Epidermal melanocyte (primary cell): ENCODE results near the gene NKAIN2.

Source experiments
- DNase-seq: peaks from one replicate; pipeline ENCODE4 v3.0.0; 2011; ENCODE audit warnings: low spot score; ENCODE audit not compliant: insufficient read length

The NKAIN2 gene

DNA sequence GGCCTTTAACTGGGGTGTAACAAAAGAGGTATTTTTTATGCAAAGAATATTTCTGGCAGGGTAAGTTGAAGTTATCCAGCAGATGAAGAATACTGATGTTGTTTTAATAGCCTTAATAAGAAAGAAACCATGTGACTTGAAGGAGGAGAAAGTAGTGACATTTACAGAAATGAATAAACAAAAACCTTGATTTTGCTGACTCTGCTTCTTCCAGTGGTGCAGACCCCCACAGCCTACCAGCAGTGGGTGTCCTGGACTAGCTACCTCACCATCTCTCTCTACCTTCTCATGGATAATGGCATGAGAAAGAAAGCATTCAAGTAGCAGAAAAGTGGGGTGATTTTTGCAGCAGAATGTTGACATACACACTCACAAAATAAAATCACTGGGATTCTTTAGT is 996.0 kb downstream of the NKAIN2 start:
- no peak for DNase-seq

- no peak for DNase-seq
These were observed 996.6 kb downstream of the NKAIN2 start for GRCh38 chr6:124800222-124800621.

DNA sequence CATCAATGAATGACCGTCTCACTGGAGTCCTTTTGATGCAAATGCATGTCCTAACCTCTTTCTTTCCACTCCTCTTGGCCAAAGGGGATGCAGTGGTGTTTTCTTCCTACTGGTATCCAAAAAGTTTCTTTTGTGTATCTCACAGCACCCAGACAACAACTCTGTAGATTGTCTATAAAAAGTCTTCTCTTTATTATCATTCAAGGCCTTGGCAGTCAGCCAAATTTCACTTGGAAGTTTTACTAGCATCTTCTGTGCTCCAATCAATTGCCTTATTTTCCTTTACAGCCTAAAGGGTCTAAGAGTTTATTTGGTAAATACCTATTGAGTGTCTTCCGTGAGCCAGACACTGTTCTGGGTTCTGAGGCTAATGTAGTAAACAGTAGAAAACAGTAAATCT is 1008.4 kb downstream of the NKAIN2 start:
- DNase-seq, result no peak

GRCh38 chr6:124819346-124819745 is 1015.7 kb downstream of the NKAIN2 start:
- DNase-seq, result no peak

DNA sequence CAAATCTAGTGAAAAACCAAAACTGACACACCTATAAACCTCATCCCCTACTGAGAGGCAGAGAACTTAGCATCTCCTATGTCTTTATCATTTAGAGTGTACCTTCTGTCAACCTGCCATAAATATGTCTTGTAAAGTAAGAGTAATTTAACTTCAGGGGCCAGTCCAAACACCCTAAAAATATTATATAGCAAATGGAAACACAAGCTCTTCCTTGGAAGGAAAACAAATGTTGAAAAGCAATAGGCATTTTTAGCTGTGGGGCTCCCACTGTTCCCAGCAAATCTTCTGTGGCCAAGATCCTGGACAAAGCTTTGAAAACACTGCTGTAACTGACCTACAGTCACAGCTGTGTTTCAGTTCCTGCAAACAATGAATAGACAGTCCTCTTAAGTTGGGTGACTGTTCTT is 1018.5 kb downstream of the NKAIN2 start:
- DNase-seq, result no peak

DNA sequence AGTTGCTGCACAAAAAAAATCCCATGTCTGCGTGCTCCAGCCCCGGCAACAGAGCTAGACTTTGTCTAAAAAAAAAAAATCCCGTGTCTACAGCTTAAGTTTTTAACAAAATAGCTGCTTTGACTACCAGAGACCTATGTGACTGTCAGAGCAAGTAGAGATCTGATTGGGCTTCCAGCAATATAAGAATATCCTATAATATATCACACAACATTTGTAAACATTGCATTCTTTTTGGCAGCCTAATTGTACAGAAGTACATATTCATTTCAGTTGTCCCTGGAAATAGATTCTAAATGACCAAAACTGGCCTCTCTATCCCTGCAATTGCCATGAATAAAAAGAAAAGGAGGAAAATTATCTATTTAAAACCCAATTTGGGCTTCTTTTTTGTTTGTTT is 1019.1 kb downstream of the NKAIN2 start:
- DNase-seq, result no peak

DNA sequence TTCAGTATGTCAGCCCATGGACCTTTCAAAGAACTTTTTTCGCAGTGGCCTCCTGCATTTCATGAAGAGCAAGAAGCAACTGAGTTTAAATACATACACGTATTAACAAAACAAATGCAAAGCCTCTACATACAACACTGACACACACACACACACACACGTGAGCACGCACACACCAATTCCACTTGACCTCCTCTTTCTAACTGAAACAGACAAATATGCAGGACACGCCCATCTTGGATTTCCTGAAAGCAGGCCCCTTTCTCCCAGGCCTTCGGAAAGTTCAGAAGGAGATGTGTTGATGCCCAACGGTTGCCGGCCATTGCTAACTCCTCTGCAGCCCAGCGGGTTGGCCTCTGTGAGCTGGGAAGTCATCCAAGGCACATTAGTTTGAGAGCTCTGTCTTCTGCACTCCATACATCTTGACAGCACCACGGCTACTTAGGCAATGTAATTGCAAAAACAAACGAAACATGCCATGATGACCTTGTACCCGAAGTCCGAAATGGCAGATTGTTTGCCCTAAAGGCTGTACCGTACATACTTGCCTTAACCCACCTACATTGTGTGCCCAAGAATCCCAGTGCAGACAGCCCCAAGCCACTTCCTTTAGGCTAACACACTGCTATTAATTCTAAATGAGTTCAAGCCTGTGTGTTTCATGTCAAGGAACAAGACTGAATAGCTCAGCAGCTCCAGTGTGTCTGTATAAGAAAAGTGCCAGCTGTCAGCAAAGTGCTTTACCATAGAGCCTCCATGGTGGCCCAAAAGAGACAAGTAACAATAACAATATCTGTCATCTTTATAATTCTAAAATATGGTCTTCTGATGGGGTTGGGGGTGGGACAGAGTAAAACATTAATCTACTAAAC is 1019.8 kb downstream of the NKAIN2 start:
- DNase-seq, result no peak

DNA sequence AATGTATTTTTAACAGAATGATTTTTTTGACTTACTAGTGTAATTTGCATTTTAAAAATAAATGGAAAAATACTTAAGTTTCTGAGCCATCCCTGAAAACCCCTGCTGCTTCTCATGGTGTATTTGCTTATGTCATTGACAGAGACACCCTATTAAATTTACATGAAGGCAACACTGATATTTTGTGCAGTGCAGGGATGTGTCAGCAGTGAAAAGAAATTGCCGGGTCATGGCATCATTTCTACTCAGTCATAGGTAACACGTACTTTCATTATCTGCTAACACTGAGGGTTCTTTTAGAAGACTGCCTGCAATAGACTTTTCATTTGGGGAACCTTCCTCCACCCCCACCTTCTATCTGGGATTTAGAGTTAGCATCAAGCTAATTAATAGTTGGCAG is 1021.9 kb downstream of the NKAIN2 start:
- DNase-seq, result no peak

DNA sequence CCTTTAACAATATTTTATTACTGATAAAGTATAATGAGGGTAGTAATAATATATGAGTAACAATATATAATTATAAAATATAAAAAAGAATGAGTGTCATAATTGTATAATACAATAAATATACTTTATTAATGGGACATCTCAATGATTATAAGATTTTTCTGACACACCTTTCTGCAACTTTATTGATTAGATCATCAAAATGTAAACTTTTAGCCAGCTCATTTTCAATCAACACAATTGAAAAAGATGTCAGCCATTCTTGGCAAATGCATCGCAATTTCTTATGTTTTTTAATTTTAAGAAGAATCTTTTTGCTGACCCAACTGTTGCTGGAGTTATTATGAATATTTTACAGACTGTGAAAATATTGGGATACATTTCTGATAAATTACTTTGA is 1026.2 kb downstream of the NKAIN2 start:
- no peak for DNase-seq

GRCh38 chr6:124830506-124830905 is 1026.8 kb downstream of the NKAIN2 start:
- DNase-seq, result no peak

DNA sequence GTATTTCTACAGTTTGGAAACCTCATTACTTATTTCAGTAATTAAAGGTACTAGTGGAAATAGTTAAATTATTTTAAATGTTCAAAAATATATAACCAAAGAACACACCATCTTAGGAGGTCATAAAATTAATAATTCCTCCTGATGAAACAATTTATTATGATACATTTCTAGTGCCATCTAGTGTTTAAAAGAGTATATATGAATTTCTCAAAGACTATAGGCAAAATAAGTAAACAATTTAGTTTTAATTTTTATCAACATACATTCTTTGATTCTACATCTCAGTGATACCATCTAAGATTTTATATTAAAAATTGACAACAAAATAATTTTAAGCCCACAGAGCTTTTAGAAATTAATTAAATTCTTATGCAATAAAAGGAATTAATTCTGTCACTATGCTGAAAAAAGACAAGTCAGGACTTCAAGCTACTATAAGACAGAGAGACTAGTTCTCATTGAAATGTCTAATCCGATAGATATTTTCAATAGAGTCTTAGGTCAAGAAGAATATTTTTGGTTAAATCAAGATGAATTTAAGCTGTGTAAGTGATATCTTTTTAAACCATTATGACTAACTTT is 1050.8 kb downstream of the NKAIN2 start:
- DNase-seq, result peak; percentile 20

GRCh38 chr6:124857746-124858145 is 1054.1 kb downstream of the NKAIN2 start:
- DNase-seq, result no peak

GRCh38 chr6:124858564-124858963 is 1054.9 kb downstream of the NKAIN2 start:
- DNase-seq, result no peak

DNA sequence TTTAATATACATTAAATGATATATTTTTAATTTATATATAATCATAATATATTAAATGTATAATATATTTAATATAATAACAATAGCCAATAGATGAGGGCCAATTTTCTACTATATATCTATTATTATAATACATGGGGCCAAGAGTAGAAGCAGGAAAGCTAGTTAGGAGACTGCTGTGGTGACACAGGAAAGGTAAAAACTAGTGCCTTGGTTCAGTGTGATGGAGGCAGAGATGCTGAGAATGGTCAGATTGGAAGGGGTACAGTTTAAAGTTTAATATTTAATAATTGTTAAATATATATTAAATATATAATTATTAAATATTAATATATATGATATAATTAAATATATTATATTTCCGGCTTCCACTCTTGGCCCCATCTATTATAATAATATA is 1055.7 kb downstream of the NKAIN2 start:
- no peak for DNase-seq

GRCh38 chr6:124866040-124866439 is 1062.4 kb downstream of the NKAIN2 start:
- DNase-seq, result no peak

DNA sequence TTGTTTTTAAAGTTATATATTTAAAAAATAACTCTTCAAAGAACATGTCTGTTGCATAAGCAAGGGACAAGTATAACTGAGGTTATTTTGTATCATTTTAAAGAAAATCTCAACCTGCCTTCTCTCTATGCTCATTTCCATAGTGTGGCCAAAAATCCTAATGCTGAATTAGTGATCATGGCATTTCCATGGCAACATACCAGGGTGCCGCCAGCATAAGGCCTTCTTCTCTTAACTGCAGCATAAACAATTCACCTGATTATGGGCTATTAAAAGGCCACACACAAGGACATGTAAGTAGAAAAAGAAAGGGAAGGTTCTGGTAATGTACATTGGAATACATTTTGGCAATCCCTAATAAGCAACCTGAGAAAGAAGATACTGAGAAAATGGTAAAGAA is 1063.5 kb downstream of the NKAIN2 start:
- no peak for DNase-seq

- DNase-seq, result no peak
These were observed 1064.8 kb downstream of the NKAIN2 start for GRCh38 chr6:124868481-124868880.

DNA sequence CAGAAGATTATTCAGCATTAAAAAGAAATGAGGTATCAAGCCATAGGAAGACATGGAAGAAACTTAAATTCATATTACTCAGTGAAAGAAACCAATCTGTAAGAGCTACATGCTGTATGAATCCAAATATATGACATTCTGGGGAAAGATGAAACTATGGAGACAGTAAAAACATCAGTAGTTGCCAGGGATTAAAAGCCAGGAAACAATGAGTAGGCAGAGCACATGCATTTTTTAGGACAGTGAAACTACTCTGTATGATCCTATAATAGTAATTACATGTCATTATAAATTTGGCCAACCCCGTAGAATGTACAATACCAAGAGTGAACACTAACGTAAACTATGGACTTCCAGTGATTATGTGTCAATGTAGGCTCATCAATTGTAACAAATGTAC is 1065.8 kb downstream of the NKAIN2 start:
- DNase-seq, result no peak

- DNase-seq, result no peak
These were observed 1067.2 kb downstream of the NKAIN2 start for GRCh38 chr6:124870611-124871459.

- DNase-seq, result no peak
These were observed 1068.8 kb downstream of the NKAIN2 start for GRCh38 chr6:124872361-124873065.

- no peak for DNase-seq
These were observed 1069.4 kb downstream of the NKAIN2 start for GRCh38 chr6:124873066-124873410.
